K562 (cell line): ENCODE data around the gene DCAF8. TPM values are rescaled to one million over a fixed set of nuclear protein-coding genes. Genes with fewer than 3 reads are reported as not detected.
A peak's percentile ranks its signal among the peaks of the same experiment; 100 is the strongest.

Experiments used
- BHLHE40 ChIP-seq: IDR thresholded peaks from 2 replicates; pipeline ENCODE4 v1.6.1; 2011; ENCODE audit warnings: low read length, improper control_type of control experiment
- CTCF ChIP-seq, 3 experiments: IDR thresholded peaks in 2 of 3; conservative IDR thresholded peaks in 1 of 3; 2 replicates each; pipeline ENCODE4 v1.5.1; 2011 to 2012; ENCODE audit warnings: low read length in 3 of 3, mild to moderate bottlenecking in 3 of 3, control low read depth in 2 of 3, improper control_type of control experiment in 1 of 3, inconsistent platforms in 1 of 3, low read depth in 1 of 3, mixed read lengths in 1 of 3, moderate library complexity in 1 of 3; ENCODE audit not compliant: insufficient read depth in 2 of 3
- DEAF1 ChIP-seq: fragments of 450-650 bp; formaldehyde crosslinking; IDR thresholded peaks from 2 replicates; pipeline ENCODE4 v1.4.0; 2020; ENCODE audit warnings: mild to moderate bottlenecking, moderate library complexity
- JUND ChIP-seq, 2 experiments: IDR thresholded peaks; 2 replicates in 1 of 2; 3 replicates in 1 of 2; pipeline ENCODE4 v1.6.1; 2011; ENCODE audit warnings: borderline replicate concordance in 2 of 2, low read depth in 2 of 2, low read length in 2 of 2, improper control_type of control experiment in 1 of 2, missing biosample characterization in 1 of 2, missing genetic modification characterization in 1 of 2, missing genetic modification reagents in 1 of 2
- NR0B1 ChIP-seq: fragments of 450-650 bp; IDR thresholded peaks from one replicate; pipeline ENCODE4 v1.6.1; 2018; ENCODE audit warnings: mild to moderate bottlenecking, moderate library complexity; ENCODE audit not compliant: partially characterized antibody
- RBM15 ChIP-seq: fragments of 200-400 bp; formaldehyde crosslinking; IDR thresholded peaks from 2 replicates; pipeline ENCODE4 v1.6.1; 2018; ENCODE audit warnings: mild to moderate bottlenecking, low read length, moderate library complexity; ENCODE audit not compliant: insufficient read depth
- RCOR1 ChIP-seq, 2 experiments: IDR thresholded peaks; 2 replicates each; pipeline ENCODE4 v1.6.1; 2012; ENCODE audit warnings: low read depth in 2 of 2, low read length in 2 of 2, borderline replicate concordance in 1 of 2, improper control_type of control experiment in 1 of 2
- SETDB1 ChIP-seq: IDR thresholded peaks from one replicate; pipeline ENCODE4 v1.6.1; 2012; ENCODE audit warnings: low read length, control low read depth, inconsistent platforms
- SMC3 ChIP-seq: conservative IDR thresholded peaks from 2 replicates; pipeline ENCODE4 v1.6.1; 2011; ENCODE audit warnings: low read depth, low read length, improper control_type of control experiment; ENCODE audit not compliant: insufficient read depth
- SPI1 ChIP-seq: IDR thresholded peaks from 2 replicates; pipeline ENCODE4 v1.6.1; 2011; ENCODE audit warnings: low read depth, low read length, control low read depth, borderline replicate concordance
- THRB ChIP-seq: fragments of 450-650 bp; formaldehyde crosslinking; conservative IDR thresholded peaks from 2 replicates; pipeline ENCODE4 v1.4.0; 2022; ENCODE audit warnings: mild to moderate bottlenecking, missing genetic modification characterization
- ZNF121 ChIP-seq: sonication (generic); formaldehyde crosslinking; conservative IDR thresholded peaks from 2 replicates; pipeline ENCODE4 v1.8.0; 2022; ENCODE audit warnings: missing genetic modification reagents
- polyA plus RNA-seq, 8 experiments: library from polyadenylated mRNA; depleted of rRNA in 4 of 8; stranded (reverse) in 5 of 8; unstranded in 3 of 8; fragments of >200 nt; fragmentation: Nextera tagmentation in 2 of 8; fragmentation: Illumina TruSeq in 1 of 8; extraction: Ambion mirVana in 2 of 8; extraction: Trizol in 1 of 8; gene quantifications; 2 replicates each; pipeline versions ENCODE4 v1.2.1 to v1.2.3, GENCODE V29; 2011 to 2014; ENCODE audit warnings: inconsistent platforms in 1 of 8, missing spikeins in 1 of 8
- total RNA-seq, 7 experiments: library from RNA; depleted of rRNA in 6 of 7; stranded (reverse); fragments of >200 nt in 6 of 7; fragmentation: Illumina TruSeq in 2 of 7; extraction: Trizol in 2 of 7; gene quantifications; 2 replicates each; pipeline versions ENCODE4 v1.2.1 to v1.2.3, GENCODE V29; 2011 to 2021; ENCODE audit warnings: low replicate concordance in 1 of 7
- TF ChIP-seq, protein P1 (sequence below): sonication (generic); formaldehyde crosslinking; IDR thresholded peaks from 2 replicates; pipeline ENCODE4 v1.8.0; 2022; ENCODE audit warnings: missing genetic modification reagents, mild to moderate bottlenecking, moderate library complexity, borderline replicate concordance
- TF ChIP-seq, protein P2 (sequence below): fragments of 250-450 bp; sonication (Bioruptor Pico); IDR thresholded peaks from 2 replicates; pipeline ENCODE4 v1.8.0; 2022; ENCODE audit warnings: inconsistent platforms, mild to moderate bottlenecking, moderate library complexity, borderline replicate concordance

DCAF8 gene
- total and polyA plus RNA-seq, 9 of the 15 experiments (the other 6 are each of a cell fraction or from before 2014, with no cell fraction given) = 11.6 to 149 (median 81.3) TPM

DNA sequence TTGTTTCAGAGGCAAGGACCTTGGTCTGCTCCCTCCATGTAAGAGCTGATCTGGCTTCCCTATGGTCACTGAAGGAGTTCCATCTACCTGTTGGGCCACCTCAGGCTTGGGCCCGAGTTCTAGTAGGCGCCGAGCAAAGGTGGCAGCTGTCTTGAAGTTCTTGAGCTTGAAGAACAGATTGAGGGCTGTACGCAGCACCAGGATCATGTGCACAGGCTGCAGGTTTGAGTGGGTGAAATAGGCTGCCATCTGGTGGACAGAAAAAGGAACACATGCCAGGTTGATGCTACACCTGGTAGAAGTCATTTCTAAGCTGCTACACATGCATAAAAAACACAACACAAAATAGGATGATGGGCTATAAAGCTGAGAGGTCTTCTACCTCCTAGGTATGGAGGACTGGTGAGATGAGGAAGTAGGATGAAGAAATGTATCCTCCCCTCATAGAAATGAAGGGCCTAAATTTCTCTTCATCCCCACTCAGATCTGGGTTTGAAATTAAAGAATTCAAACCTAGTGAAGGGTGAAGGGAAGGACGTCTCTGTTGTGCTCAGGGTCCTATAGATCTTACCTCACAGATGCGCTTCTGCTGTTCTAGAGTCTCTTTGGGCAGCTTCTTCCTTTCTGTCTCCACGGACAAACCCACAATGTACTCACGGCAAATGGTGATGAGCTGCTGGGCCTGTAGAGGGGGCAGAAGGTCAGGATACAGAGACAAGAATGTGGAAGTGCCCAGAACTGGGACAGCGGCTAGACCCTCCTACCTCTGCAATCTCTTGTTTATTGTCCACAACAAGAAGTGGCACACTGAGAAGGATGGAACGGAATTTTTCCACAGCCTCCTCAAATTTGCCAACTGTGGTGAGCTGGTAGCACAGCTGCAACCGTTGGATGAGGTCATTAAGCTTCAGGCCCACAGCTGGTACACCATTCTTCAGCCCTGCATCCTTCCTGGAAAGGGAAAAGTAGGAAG, 29.2 kb upstream of the DCAF8 start (continued):
- 0 out of 2 replicates have a peak, but pooled peaks have one; percentile 24 for TF ChIP-seq BHLHE40
- TF ChIP-seq ZNF121 (CRISPR knock-in tag) = no peak
- no peak for TF ChIP-seq SETDB1
- 0 out of 4 replicates have a peak, but pooled peaks of 1 of the 2 experiments have one; percentile 9 for TF ChIP-seq RCOR1 (IDR thresholded peaks at IDR 0.05; ENCODE audit: borderline replicate concordance in 1 of 2, low read depth in 2 of 2, low read length in 2 of 2)
- peak; percentile 78 for TF ChIP-seq SMC3
- TF ChIP-seq, protein P1, sequence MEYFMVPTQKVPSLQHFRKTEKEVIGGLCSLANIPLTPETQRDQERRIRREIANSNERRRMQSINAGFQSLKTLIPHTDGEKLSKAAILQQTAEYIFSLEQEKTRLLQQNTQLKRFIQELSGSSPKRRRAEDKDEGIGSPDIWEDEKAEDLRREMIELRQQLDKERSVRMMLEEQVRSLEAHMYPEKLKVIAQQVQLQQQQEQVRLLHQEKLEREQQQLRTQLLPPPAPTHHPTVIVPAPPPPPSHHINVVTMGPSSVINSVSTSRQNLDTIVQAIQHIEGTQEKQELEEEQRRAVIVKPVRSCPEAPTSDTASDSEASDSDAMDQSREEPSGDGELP (CRISPR knock-in tag) = peak; percentile 23; the same call in 1 of the 2 replicates
- peak; percentile 66; the same call in 1 of the 2 replicates for TF ChIP-seq SPI1
- peak; percentile 15; the same call in 1 of the 2 replicates for TF ChIP-seq DEAF1 (CRISPR knock-in tag)
- TF ChIP-seq, protein P2, sequence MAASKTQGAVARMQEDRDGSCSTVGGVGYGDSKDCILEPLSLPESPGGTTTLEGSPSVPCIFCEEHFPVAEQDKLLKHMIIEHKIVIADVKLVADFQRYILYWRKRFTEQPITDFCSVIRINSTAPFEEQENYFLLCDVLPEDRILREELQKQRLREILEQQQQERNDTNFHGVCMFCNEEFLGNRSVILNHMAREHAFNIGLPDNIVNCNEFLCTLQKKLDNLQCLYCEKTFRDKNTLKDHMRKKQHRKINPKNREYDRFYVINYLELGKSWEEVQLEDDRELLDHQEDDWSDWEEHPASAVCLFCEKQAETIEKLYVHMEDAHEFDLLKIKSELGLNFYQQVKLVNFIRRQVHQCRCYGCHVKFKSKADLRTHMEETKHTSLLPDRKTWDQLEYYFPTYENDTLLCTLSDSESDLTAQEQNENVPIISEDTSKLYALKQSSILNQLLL (CRISPR knock-in tag) = no peak
- no peak for TF ChIP-seq RBM15
- peak; percentile 20; the same call in 1 of the 2 replicates for TF ChIP-seq JUND (IDR thresholded peaks at IDR 0.05; ENCODE audit: borderline replicate concordance, low read depth, low read length)
- TF ChIP-seq JUND (tag; IDR thresholded peaks at IDR 0.05; ENCODE audit: borderline replicate concordance, low read depth, low read length) = no peak
- peak; percentile 36; the same call in 1 of the 2 replicates for TF ChIP-seq THRB
- no peak for TF ChIP-seq NR0B1
- TF ChIP-seq CTCF (IDR thresholded peaks at IDR 0.05 in 2 of 3, conservative IDR thresholded peaks at IDR 0.05 in 1 of 3; ENCODE audit: insufficient read depth in 2 of 3, low read depth in 1 of 3, low read length in 3 of 3) = peak; percentile 76 to 77 (median 76)
